Activated T-helper 1 cell treated with anti-CD3 and anti-CD28 coated beads, Interleukin-12 subunit alpha, Interleukin-12 subunit beta, Interleukin-2, Interleukin-4 antibody, amounts not matched to agents 30 ng/mL and 10 ng/mL and 1 ng/mL, durations not matched to agents 14 hours and 24 hours and 36 hours (primary cell): ENCODE data around the gene TMEM131. TPM values are rescaled to one million over a fixed set of nuclear protein-coding genes. Genes with fewer than 3 reads are reported as not detected.

Source experiments
- DNase-seq: peaks from one replicate; pipeline ENCODE4 v3.0.0; 2021; ENCODE audit warnings: low spot score
- H3K27ac Mint-ChIP-seq: one replicate; pipeline ENCODE4 v1.8.0; 2021; ENCODE audit warnings: mild to moderate bottlenecking, mixed read lengths
- H3K27me3 Mint-ChIP-seq: one replicate; pipeline ENCODE4 v1.8.0; 2022; ENCODE audit warnings: mild to moderate bottlenecking, moderate library complexity, mixed read lengths; ENCODE audit not compliant: insufficient read depth
- H3K36me3 Mint-ChIP-seq: one replicate; pipeline ENCODE4 v1.8.0; 2021; ENCODE audit warnings: low read depth, mixed read lengths
- H3K4me1 Mint-ChIP-seq: one replicate; pipeline ENCODE4 v1.8.0; 2021; ENCODE audit warnings: low read depth, mixed read lengths
- H3K4me3 Mint-ChIP-seq: one replicate; pipeline ENCODE4 v1.8.0; 2021; ENCODE audit warnings: mild to moderate bottlenecking, moderate library complexity, mixed read lengths
- H3K9me3 Mint-ChIP-seq: one replicate; pipeline ENCODE4 v1.8.0; 2021; ENCODE audit warnings: mixed read lengths
- intact Hi-C: fragments of 100-400 bp; cut with micrococcal nuclease; formaldehyde crosslinking; loops from one replicate; pipeline ENCODE4 v1.15.1; 2024
- total RNA-seq: library from RNA; stranded (reverse); gene quantifications from 2 replicates; pipeline ENCODE4 v1.2.3, GENCODE V29; 2022

The TMEM131 gene
- total RNA-seq, 1 donor from 2014 or later = 36.5 TPM

DNA sequence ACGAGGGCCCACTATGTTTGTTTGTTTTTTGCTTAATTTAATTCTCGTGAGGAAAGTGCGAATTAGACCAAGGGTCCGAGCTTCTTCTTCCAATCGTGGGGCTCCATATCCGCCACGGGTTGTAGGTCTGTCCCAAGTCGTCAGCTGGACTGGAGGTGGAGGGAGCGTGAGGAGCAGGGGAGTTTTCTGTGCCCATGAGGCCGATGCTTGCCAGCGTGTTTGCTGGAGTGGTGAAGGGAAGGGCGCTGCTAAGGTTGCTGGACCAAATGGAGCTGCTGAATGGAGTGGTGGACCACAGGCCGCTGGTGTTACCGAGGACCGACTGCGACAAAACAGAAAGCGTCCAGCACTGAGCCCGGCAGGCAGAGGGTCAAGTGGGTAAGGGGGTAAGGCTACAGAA lies 238.7 kb downstream of the TMEM131 start:
- Mint-ChIP-seq H3K27me3 (no peaks in the 10 kb centered on the region), H3K9me3 (no peaks in the 10 kb centered on the region), H3K36me3 (peaks cover 35% of the 10 kb centered on the region), H3K4me3 (no peak overlapping the region), H3K27ac (no peak overlapping the region), H3K4me1 (peaks cover 28% of the 10 kb centered on the region)
- intact Hi-C loops = no loop called here
- DNase-seq = no peak

- no peak for DNase-seq
- H3K36me3 Mint-ChIP-seq = peaks cover 34% of the 10 kb centered on the region
- H3K9me3 Mint-ChIP-seq = no peaks in the 10 kb centered on the region
- H3K27me3 Mint-ChIP-seq = no peaks in the 10 kb centered on the region
- no peak overlapping the region for H3K27ac Mint-ChIP-seq
- intact Hi-C loops = no loop called here
- no peak overlapping the region for H3K4me3 Mint-ChIP-seq
- H3K4me1 Mint-ChIP-seq = peaks cover 13% of the 10 kb centered on the region
These were observed 240.3 kb downstream of the TMEM131 start for GRCh38 chr2:97755491-97755890.

DNA sequence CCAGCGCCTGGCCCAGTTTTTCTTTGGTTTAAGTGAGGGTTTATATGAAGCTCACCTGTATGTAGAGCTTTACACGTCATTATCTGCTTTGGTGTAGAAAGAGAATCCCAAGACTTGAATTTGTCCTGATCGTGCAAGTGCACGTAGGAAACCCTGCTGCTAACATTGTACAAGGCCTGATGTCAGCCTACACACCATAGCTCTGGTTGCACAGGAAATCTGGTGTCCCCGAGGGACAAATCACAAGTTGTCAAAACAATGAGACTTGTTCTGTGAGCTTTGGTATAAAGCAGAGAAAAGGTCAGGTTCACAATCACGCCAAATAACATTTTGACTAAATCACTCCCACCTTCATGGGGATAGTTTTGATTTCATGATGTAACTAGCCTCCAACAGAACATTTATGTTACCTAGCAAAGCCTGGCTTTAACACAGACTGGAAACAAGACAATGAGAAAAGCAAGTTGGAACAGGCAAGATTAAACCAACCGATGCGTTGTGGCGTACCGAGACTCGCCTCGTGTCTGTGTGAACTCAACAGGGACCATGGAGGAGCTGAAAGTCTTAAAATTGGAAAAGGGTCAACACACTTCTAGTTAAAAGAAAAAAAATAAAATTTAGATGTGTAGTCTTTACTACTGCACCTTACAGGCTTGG lies 240.9 kb downstream of the TMEM131 start:
- no peaks in the 10 kb centered on the region for H3K9me3 Mint-ChIP-seq
- peak overlapping the region; percentile 13 for H3K27ac Mint-ChIP-seq
- peaks cover 27% of the 10 kb centered on the region for H3K36me3 Mint-ChIP-seq
- no peaks in the 10 kb centered on the region for H3K27me3 Mint-ChIP-seq
- no peak for DNase-seq
- intact Hi-C loops = no loop called here
- H3K4me3 Mint-ChIP-seq = no peak overlapping the region
- peaks cover 6% of the 10 kb centered on the region for H3K4me1 Mint-ChIP-seq

- Mint-ChIP-seq H3K27ac (no peak overlapping the region), H3K9me3 (no peaks in the 10 kb centered on the region), H3K4me1 (peaks cover 8% of the 10 kb centered on the region), H3K36me3 (peaks cover 25% of the 10 kb centered on the region), H3K27me3 (no peaks in the 10 kb centered on the region), H3K4me3 (no peak overlapping the region)
- DNase-seq = no peak
- intact Hi-C loops = no loop called here
These were observed 243.1 kb downstream of the TMEM131 start for GRCh38 chr2:97752342-97753334.

DNA sequence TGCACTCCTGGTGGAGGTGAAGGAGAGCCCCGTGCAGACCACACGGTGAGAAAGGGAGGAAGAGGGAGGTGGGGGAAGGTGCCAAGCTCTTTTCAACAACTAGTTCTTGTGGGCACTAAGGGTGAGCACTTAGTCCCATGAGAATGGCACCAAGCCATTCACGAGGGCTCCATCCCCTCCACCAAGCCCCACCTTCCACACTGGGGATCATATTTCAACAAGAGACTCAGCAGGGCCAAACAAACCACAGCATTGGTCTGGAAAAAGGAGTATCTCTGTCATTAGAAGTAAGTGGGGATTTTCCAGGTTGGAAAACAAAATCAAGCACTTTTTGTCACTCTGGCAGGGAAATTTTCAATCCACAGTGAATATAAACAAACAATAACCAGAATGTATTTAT lies 244.0 kb downstream of the TMEM131 start:
- peaks cover 22% of the 10 kb centered on the region for H3K36me3 Mint-ChIP-seq
- intact Hi-C loops = no loop called here
- no peak overlapping the region for H3K27ac Mint-ChIP-seq
- no peak overlapping the region for H3K4me3 Mint-ChIP-seq
- H3K27me3 Mint-ChIP-seq = no peaks in the 10 kb centered on the region
- DNase-seq = no peak
- no peaks in the 10 kb centered on the region for H3K9me3 Mint-ChIP-seq
- peaks cover 16% of the 10 kb centered on the region for H3K4me1 Mint-ChIP-seq

DNA sequence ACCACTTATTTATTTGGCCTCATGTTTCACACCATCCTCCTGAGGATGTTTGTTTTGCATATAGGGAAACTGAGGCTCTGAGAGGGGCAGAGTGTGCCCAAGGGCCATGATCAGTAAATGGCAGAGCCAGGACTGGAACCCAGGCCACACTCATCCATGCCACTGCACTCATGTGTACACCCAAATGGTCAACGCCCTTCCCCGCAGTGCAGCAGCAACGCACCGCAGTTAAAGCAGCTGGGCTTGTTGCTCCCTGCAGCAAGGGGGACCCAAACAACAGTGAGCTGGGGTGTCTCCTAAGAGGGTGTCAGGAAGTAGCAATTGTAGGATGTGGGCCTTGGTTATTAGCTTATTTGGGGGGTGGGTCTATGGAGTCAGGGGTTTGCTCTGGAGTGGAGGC lies 245.7 kb downstream of the TMEM131 start:
- DNase-seq = no peak
- Mint-ChIP-seq H3K9me3 (no peaks in the 10 kb centered on the region), H3K36me3 (peaks cover 22% of the 10 kb centered on the region), H3K27me3 (no peaks in the 10 kb centered on the region), H3K4me1 (peaks cover 33% of the 10 kb centered on the region), H3K27ac (no peak overlapping the region), H3K4me3 (no peak overlapping the region)
- intact Hi-C loops = no loop called here

DNA sequence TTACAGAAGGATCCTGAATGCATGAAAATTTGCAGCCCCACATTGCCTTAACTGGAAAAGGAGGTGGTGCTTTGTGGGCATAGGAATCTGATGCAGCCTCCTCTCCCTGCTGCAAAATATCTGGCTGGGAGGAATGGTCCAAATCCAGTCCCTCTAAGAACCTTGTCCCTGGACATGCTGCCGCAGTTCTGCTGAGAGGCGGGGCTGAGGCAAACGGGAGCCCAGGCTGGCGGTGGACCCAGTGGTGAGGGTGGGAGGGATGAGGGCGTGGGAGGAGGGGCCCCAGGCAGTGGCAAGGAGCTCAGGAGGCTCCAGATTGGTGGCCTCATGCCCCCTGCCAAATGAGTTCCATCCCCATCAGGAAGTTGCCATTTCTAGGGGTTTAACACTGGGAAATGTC lies 246.2 kb downstream of the TMEM131 start:
- DNase-seq = no peak
- Mint-ChIP-seq H3K27me3 (no peaks in the 10 kb centered on the region), H3K9me3 (no peaks in the 10 kb centered on the region), H3K4me1 (peaks cover 35% of the 10 kb centered on the region), H3K27ac (no peak overlapping the region), H3K4me3 (no peak overlapping the region), H3K36me3 (peaks cover 22% of the 10 kb centered on the region)
- intact Hi-C loops = loop anchor here (2.0 kb wide), 1 partner anchor 635 kb away; no protein-coding TSS in a partner anchor

- DNase-seq = no peak
- H3K27me3 Mint-ChIP-seq = no peaks in the 10 kb centered on the region
- no peak overlapping the region for H3K4me3 Mint-ChIP-seq
- H3K9me3 Mint-ChIP-seq = no peaks in the 10 kb centered on the region
- H3K36me3 Mint-ChIP-seq = peaks cover 33% of the 10 kb centered on the region
- no peak overlapping the region for H3K27ac Mint-ChIP-seq
- intact Hi-C loops = loop anchor here (1.0 to 2.0 kb wide), 6 partner anchors 7 to 637 kb away; no protein-coding TSS in a partner anchor
- H3K4me1 Mint-ChIP-seq = peaks cover 53% of the 10 kb centered on the region
These were observed 248.0 kb downstream of the TMEM131 start for GRCh38 chr2:97747716-97748115.

GRCh38 chr2:97747285-97747684 lies 248.5 kb downstream of the TMEM131 start:
- Mint-ChIP-seq H3K9me3 (no peaks in the 10 kb centered on the region), H3K27me3 (no peaks in the 10 kb centered on the region), H3K4me3 (no peak overlapping the region), H3K4me1 (peaks cover 57% of the 10 kb centered on the region), H3K27ac (no peak overlapping the region), H3K36me3 (peaks cover 34% of the 10 kb centered on the region)
- intact Hi-C loops = loop anchor here (2.0 kb wide), 2 partner anchors 14 to 22 kb away; no protein-coding TSS in a partner anchor
- no peak for DNase-seq

DNA sequence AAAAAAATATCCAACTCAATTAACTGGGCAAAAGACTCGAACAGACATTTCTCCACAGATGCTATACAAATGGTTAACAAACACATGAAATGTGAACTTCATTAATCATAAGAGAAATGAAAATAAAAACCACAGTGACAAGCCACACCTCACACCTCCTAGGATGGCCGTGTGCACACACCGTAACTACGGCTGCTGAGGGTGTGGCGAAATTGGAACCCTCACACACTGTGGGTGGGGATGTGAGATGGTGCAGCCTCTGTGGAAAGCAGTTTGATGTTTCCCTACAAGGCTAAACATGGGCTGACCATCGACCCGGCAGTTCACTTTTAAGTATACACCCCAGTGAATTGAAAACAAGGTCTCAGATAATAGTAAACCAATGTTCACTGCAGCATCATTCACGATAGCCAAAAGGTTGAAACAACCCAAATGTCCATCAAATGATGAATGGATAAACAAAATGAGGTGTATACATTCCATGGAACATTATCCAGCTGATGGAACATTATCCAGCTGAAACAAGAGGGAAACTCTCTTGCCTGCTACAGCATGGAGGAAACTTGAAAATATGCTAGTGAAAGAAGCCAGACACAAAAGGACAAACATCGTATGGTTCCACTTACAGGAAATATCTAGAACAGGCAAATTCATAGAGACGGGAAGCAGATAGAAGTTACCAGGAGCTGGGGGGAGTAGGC lies 250.1 kb downstream of the TMEM131 start:
- intact Hi-C loops = loop anchor here (1.0 to 2.0 kb wide), 5 partner anchors 15 to 155 kb away; no protein-coding TSS in a partner anchor
- Mint-ChIP-seq H3K27ac (peak overlapping the region; percentile 60), H3K4me3 (peak overlapping the region; percentile 27), H3K4me1 (peaks cover 73% of the 10 kb centered on the region), H3K27me3 (no peaks in the 10 kb centered on the region), H3K36me3 (peaks cover 43% of the 10 kb centered on the region), H3K9me3 (no peaks in the 10 kb centered on the region)
- DNase-seq = peak; percentile 32

GRCh38 chr2:97743913-97744312 lies 251.8 kb downstream of the TMEM131 start:
- H3K27ac Mint-ChIP-seq = no peak overlapping the region
- H3K9me3 Mint-ChIP-seq = no peaks in the 10 kb centered on the region
- peaks cover 49% of the 10 kb centered on the region for H3K36me3 Mint-ChIP-seq
- DNase-seq = no peak
- no peaks in the 10 kb centered on the region for H3K27me3 Mint-ChIP-seq
- H3K4me1 Mint-ChIP-seq = peaks cover 76% of the 10 kb centered on the region
- intact Hi-C loops = loop anchor here (2.0 kb wide), 1 partner anchor 25 kb away; no protein-coding TSS in a partner anchor
- H3K4me3 Mint-ChIP-seq = no peak overlapping the region

- intact Hi-C loops = no loop called here
- peak; percentile 27 for DNase-seq
- H3K4me1 Mint-ChIP-seq = peaks cover 73% of the 10 kb centered on the region
- peak overlapping the region; percentile 45 for H3K4me3 Mint-ChIP-seq
- H3K27ac Mint-ChIP-seq = peak overlapping the region; percentile 64
- no peaks in the 10 kb centered on the region for H3K27me3 Mint-ChIP-seq
- no peaks in the 10 kb centered on the region for H3K9me3 Mint-ChIP-seq
- H3K36me3 Mint-ChIP-seq = peaks cover 54% of the 10 kb centered on the region
These were observed 253.3 kb downstream of the TMEM131 start for GRCh38 chr2:97742381-97742847.
